Cardiac septum (tissue), 1 donor: ENCODE measurements around the gene VAV2. TPM values are rescaled to one million over a fixed set of nuclear protein-coding genes. Genes with fewer than 3 reads are reported as not detected.

ENCODE experiments used
- total RNA-seq: library from RNA; stranded (reverse); fragmentation: NEBNext Ultra II Directional; extraction: Animal tissue kit (Norgen Biotek cat#: 25700); gene quantifications from one replicate; pipeline ENCODE4 v1.2.1, GENCODE V29; 2021
- donor health status: DM: no; HTN: no; CAD: no.

Gene VAV2
- total RNA-seq, 1 donor from 2014 or later: 8.1 TPM

Other genes with a start within 250 kb of the VAV2 start
- gene BRD3OS, start 33.2 kb upstream of the VAV2 start, total RNA-seq: 9.0 TPM
- 27.5 TPM for gene BRD3, start 75.7 kb upstream of the VAV2 start, total RNA-seq
- gene WDR5, start 143.8 kb upstream of the VAV2 start, total RNA-seq: 16.6 TPM
- gene RNU6ATAC, start 172.2 kb upstream of the VAV2 start, total RNA-seq: 214 TPM